MM.1S (cell line): ENCODE measurements around the gene SPEF1.

Experiments used
- DNase-seq: peaks from one replicate; pipeline ENCODE4 v3.0.0-alpha.2; 2015
- H2AFZ ChIP-seq: fragments of 300-600 bp; sonication (generic); 2 replicates; pipeline ENCODE4 v1.6.0; 2016; ENCODE audit warnings: antibody characterized with exemption, low read length
- H3F3A ChIP-seq: fragments of 300-600 bp; sonication (generic); 2 replicates; pipeline ENCODE4 v1.6.1; 2016; ENCODE audit warnings: mild to moderate bottlenecking, antibody characterized with exemption, low read length, moderate library complexity, mixed read lengths; ENCODE audit not compliant: insufficient read depth
- H3K27ac ChIP-seq: fragments of 300-600 bp; sonication (generic); 2 replicates; pipeline ENCODE4 v1.5.1; 2016; ENCODE audit warnings: mild to moderate bottlenecking, low read length
- H3K27me3 ChIP-seq: fragments of 300-600 bp; sonication (generic); replicated peaks from 2 replicates; pipeline ENCODE4 v1.6.0; 2016; ENCODE audit warnings: low read length; ENCODE audit not compliant: insufficient read depth
- H3K36me3 ChIP-seq: fragments of 300-600 bp; sonication (generic); replicated peaks from 2 replicates; pipeline ENCODE4 v1.6.1; 2016; ENCODE audit warnings: mild to moderate bottlenecking, low read length, mixed read lengths; ENCODE audit not compliant: insufficient read depth
- H3K4me1 ChIP-seq: fragments of 300-600 bp; sonication (generic); 2 replicates; pipeline ENCODE4 v1.6.1; 2016; ENCODE audit warnings: low read length, mixed read lengths
- H3K4me2 ChIP-seq: fragments of 300-600 bp; sonication (generic); 2 replicates; pipeline ENCODE4 v1.6.0; 2016; ENCODE audit warnings: low read depth, low read length
- H3K4me3 ChIP-seq: fragments of 300-600 bp; sonication (generic); 2 replicates; pipeline ENCODE4 v1.5.1; 2016; ENCODE audit warnings: low read length, mixed read lengths
- H3K79me2 ChIP-seq: fragments of 300-600 bp; sonication (generic); 2 replicates; pipeline ENCODE4 v1.6.1; 2016; ENCODE audit warnings: mixed run types, low read length, mixed read lengths
- H3K9ac ChIP-seq: fragments of 300-600 bp; sonication (generic); 2 replicates; pipeline ENCODE4 v1.6.1; 2016; ENCODE audit warnings: low read length, mixed read lengths
- H3K9me2 ChIP-seq: fragments of 300-600 bp; sonication (generic); replicated peaks from 2 replicates; pipeline ENCODE4 v1.6.1; 2016; ENCODE audit warnings: mild to moderate bottlenecking, low read length, mixed read lengths; ENCODE audit not compliant: insufficient read depth
- H3K9me3 ChIP-seq: fragments of 300-600 bp; sonication (generic); replicated peaks from 2 replicates; pipeline ENCODE4 v1.6.1; 2016; ENCODE audit warnings: mild to moderate bottlenecking, low read length, mixed read lengths; ENCODE audit not compliant: insufficient read depth
- H4K20me1 ChIP-seq: fragments of 300-600 bp; sonication (generic); 2 replicates; pipeline ENCODE4 v1.6.1; 2016; ENCODE audit warnings: mild to moderate bottlenecking, low read length, moderate library complexity, mixed read lengths; ENCODE audit not compliant: insufficient read depth
- CTCF ChIP-seq: fragments of 300-600 bp; sonication (generic); IDR thresholded peaks from 2 replicates; pipeline ENCODE4 v1.5.1; 2016; ENCODE audit warnings: antibody characterized with exemption, low read length, mixed read lengths
- EZH2 ChIP-seq: fragments of 300-600 bp; sonication (generic); optimal IDR thresholded peaks from 2 replicates; pipeline ENCODE3; 2017; ENCODE audit warnings: low read depth, mild to moderate bottlenecking, antibody characterized with exemption, low read length, mixed read lengths
- EZH2phosphoT487 ChIP-seq: fragments of 300-600 bp; sonication (generic); IDR thresholded peaks from 2 replicates; pipeline ENCODE4 v1.6.1; 2018; ENCODE audit warnings: antibody characterized with exemption, low read length

The SPEF1 gene

GRCh38 chr20:3732327-3733118 lies 48.7 kb downstream of the SPEF1 start, which contains the start of gene HSPA12B:
TSS of gene HSPA12B (plus strand) at chr20:3732685. CDS start at chr20:3738675, 5,990 bp downstream.
- no peaks in the 10 kb centered on the region for H3K4me1 ChIP-seq
- no peak within 1 kb of the TSS for H2AFZ ChIP-seq
- H3K9me3 ChIP-seq, result no peaks in the 10 kb centered on the region
- no peak within 1 kb of the TSS for H3K4me3 ChIP-seq
- no peaks in the 10 kb centered on the region for H3F3A ChIP-seq
- no peak within 1 kb of the TSS for H3K9ac ChIP-seq
- H3K27ac ChIP-seq, result no peak within 1 kb of the TSS
- DNase-seq, result no peak
- no peaks in the 10 kb centered on the region for H3K36me3 ChIP-seq
- TF ChIP-seq CTCF (no peak), EZH2 (no peak), EZH2phosphoT487 (no peak)
- H3K9me2 ChIP-seq, result no peaks in the 10 kb centered on the region
- H3K4me2 ChIP-seq, result no peak within 1 kb of the TSS
- H4K20me1 ChIP-seq, result no peaks in the 10 kb centered on the region
- no peaks in the 10 kb centered on the region for H3K79me2 ChIP-seq
- peaks cover 37% of the 10 kb centered on the region for H3K27me3 ChIP-seq

DNA sequence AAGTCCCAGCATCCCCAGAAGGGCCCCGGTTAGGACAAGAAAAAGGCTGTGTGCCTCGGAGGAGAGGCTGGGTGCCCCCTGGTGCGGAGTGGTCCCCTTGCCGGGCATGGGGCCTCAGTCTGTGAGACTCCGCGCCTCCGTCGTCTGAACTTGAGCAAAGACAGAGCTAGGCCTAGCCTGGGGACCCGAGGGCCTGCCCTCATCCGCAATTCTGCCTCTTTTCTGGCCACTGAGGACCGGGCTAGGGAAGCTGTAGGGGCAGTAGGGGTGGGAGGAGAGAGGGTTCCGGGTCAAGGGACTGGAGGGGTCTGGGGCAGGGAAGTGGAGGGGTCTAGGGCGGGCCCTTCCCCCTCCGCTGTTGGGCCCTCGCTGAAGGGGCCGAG lies 49.3 kb downstream of the SPEF1 start:
- Histone ChIP-seq H3K4me2 (no peak overlapping the region), H2AFZ (no peak overlapping the region), H3K4me3 (no peak overlapping the region), H3K36me3 (no peaks in the 10 kb centered on the region), H3F3A (no peaks in the 10 kb centered on the region), H4K20me1 (no peaks in the 10 kb centered on the region), H3K4me1 (no peaks in the 10 kb centered on the region), H3K27me3 (peaks cover 43% of the 10 kb centered on the region), H3K9me2 (no peaks in the 10 kb centered on the region), H3K79me2 (no peaks in the 10 kb centered on the region), H3K9ac (no peak overlapping the region), H3K27ac (no peak overlapping the region), H3K9me3 (no peaks in the 10 kb centered on the region)
- no peak for DNase-seq
- TF ChIP-seq CTCF, result no peak
- TF ChIP-seq EZH2phosphoT487, result no peak
- TF ChIP-seq EZH2, result no peak

DNA sequence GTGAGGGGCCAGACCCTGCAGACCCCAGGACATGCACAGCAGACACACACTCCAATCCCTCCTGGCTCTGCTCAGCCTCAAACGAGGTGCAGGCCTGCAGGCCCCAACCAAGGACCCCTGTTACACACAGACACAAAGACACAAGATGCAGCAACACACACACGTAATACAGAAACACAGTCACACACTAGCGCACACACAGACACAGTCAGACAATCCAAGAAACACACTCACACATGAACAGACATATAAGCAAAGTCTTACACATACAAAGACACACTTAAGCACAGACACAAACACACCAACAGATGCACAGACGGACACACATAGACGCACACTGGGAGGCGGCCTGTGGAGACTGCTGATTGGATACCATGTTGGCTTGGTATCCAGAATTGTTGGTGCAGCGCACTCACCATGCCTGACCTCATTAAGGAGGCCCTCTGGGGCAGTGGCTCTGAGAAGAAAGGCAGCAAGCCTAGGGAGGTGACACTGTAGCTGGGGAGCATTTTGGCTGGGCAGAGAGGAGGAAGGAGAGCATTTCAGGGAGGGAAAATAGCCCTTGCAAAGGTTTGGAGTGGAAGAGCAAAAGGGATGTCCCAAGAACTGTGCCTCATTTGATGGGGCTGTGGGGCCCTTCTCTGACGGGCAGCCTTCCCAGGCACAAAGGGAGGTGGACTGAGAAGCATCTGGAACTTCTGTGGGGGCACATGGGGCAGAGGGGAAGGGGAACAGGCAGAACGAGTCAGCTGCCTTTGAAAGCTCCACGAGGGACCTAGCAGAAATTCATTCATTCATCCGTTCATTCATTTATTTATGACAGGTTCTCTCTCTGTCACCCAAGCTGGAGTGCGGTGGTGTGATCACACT lies 50.2 kb downstream of the SPEF1 start:
- Histone ChIP-seq H3F3A (no peaks in the 10 kb centered on the region), H3K36me3 (no peaks in the 10 kb centered on the region), H3K79me2 (no peaks in the 10 kb centered on the region), H3K9ac (no peak overlapping the region), H3K9me3 (no peaks in the 10 kb centered on the region), H3K9me2 (no peaks in the 10 kb centered on the region), H3K27me3 (peaks cover 43% of the 10 kb centered on the region), H3K27ac (no peak overlapping the region), H3K4me2 (no peak overlapping the region), H4K20me1 (no peaks in the 10 kb centered on the region), H2AFZ (no peak overlapping the region), H3K4me3 (no peak overlapping the region), H3K4me1 (no peaks in the 10 kb centered on the region)
- no peak for DNase-seq
- TF ChIP-seq EZH2, result no peak
- TF ChIP-seq EZH2phosphoT487, result no peak
